ENCODE data around the gene NHS.

NHS gene

DNA sequence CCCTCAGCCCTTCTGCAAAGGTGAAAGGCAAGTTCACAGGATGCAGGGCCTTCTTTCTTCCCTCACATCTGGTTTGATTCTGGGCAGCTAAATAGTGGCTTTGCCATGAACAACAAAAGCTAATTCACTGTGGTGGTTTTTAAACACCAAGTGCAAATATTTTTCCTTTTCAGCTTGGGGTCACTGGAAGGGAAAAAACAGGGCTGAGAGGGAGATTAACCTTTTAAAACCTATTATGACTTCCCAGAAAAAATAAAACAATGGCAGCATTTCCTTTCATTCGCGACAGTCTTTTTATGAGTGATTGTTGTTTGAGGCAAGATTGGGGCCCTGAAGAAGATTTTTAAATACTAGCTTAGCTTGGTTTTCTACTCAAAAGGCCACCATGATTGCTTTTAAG is 258.5 kb downstream of the NHS start:
- no peak for DNase-seq

- no peak for DNase-seq
Observed at GRCh38 chrX:17634542-17635207, 259.7 kb downstream of the NHS start.

DNA sequence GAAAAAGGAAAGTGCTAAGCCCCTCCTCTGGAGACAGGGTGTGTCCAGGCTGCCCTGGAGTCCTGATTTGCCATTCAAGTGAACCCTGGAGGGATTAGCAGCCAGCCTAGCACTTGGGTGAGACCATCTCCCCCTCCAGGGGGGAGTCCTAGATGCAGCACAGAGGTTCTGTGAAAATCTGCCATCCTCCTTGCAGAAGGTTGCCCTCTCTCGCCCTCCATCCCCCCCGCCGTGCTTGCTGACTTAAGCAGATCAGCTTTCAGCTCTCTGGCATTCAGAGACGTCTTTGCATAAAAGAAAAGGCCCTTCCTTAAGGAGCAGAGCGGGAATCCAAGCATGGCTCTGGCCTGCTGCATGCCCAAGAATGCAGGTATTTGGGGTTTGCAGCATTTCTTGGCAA is 260.2 kb downstream of the NHS start:
- peak; percentile 45 for DNase-seq

DNA sequence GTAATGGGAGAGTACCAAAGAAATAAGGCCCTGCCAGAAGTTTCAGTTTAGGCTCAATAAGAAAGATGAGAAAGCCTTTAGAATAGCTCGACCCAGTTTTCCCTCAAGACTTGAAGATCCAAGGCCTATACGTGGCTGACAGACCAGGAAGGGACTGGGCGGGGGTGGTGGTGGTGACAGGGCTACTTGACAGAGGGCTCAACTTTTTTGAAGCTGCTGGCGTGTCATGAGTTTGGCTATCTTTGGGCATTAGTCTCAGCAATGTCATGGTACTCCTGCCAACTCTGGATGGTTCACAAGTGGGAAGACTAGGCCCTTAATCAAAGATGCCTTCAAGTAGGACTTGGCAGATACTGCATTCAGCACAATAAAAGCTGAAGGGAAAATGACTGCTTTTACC is 262.2 kb downstream of the NHS start:
- DNase-seq: no peak

- peak; percentile 76 for DNase-seq
Observed at GRCh38 chrX:17638731-17639130, 263.7 kb downstream of the NHS start.

- no peak for DNase-seq
Observed at GRCh38 chrX:17642891-17643290, 267.9 kb downstream of the NHS start.

- DNase-seq: no peak
Observed at GRCh38 chrX:17643528-17643927, 268.5 kb downstream of the NHS start.

DNA sequence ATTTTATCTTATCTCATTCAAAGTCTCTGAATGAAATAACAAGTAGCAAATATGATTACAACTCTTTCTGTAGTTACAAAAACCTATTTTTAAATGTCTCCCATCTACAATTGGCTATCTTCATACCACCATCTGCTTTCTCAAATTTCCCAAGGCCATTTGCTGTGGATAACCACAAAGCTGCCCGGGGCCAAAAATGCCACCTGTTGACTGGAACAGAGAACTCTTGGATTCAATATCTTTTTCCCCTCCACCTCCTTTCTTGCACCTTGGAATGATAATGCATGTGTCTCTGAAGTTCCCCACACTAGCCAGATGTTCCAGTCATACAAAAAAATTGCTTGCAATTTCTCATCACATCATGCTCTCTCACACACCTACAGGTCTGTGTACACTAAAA is 269.0 kb downstream of the NHS start:
- no peak for DNase-seq

DNA sequence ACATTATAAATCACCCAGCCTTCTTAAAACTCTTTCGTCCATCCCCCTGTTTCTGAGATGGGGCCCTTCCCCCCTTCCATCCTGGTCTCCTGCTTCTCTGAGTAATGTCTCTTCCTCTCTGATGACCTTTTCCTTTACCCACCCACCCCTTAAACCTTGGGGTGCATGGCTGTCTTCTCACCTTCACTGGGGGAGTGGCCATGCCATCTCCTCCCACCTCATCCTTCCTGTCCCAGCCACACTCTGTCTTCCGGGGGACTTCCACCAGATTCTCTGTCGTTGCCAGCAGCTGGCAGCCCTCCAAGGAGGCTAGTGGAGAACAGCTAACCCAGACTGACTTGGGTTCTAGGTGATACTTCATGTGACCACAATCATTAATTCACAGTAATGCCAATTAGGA is 279.1 kb downstream of the NHS start:
- no peak for DNase-seq

GRCh38 chrX:17655211-17656034 is 280.4 kb downstream of the NHS start:
- DNase-seq: no peak

- no peak for DNase-seq
Observed at GRCh38 chrX:17656035-17656418, 281.0 kb downstream of the NHS start.

GRCh38 chrX:17656556-17656955 is 281.6 kb downstream of the NHS start:
- DNase-seq: no peak

GRCh38 chrX:17662391-17662790 is 287.4 kb downstream of the NHS start:
- DNase-seq: no peak

GRCh38 chrX:17668929-17669328 is 293.9 kb downstream of the NHS start:
- no peak for DNase-seq

- no peak for DNase-seq
Observed at GRCh38 chrX:17669458-17669857, 294.5 kb downstream of the NHS start.

GRCh38 chrX:17669891-17670290 is 294.9 kb downstream of the NHS start:
- no peak for DNase-seq

DNA sequence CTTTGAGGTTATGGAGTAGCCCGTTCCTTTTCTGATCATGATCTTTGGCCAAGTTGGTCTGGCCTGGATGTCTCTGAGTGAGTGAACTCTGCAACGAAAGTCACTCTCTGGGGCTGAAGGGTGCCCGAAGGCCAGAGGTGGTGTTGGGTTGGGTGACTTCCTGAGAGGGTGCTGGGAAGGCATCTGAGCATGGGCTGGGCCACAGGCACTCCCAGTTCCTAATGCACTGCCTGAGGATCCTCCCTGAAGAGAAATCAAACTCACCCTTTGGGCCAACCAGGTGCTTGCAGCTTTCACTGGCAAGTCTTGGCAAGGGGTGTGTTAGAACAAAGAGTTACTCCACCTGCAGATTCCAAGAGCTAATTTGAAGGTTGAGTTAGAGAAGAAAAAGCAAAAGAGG is 295.9 kb downstream of the NHS start:
- DNase-seq: no peak

- DNase-seq: no peak
Observed at GRCh38 chrX:17674601-17675000, 299.6 kb downstream of the NHS start.

DNA sequence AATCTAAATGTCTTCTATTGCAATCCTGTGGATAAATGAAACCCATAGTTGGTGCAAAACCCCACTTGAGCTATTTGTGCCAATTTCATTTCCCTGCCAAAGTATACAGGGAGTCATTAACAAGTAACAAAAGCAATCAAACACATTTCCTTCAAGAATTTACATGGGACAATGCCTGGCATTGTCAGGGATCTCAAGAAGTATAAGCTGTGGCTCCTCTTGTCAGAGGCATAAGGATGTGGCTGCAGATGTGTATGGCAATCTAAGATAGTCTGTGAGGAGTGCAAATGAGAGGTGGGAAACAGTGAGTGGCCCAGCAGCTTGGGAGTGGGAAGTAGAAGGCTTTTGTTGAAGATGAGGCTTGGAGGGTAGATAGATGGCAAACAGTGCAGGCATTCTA is 304.3 kb downstream of the NHS start:
- no peak for DNase-seq

- no peak for DNase-seq
Observed at GRCh38 chrX:17679820-17680219, 304.8 kb downstream of the NHS start.

- no peak for DNase-seq
Observed at GRCh38 chrX:17680732-17681413, 305.9 kb downstream of the NHS start.

DNA sequence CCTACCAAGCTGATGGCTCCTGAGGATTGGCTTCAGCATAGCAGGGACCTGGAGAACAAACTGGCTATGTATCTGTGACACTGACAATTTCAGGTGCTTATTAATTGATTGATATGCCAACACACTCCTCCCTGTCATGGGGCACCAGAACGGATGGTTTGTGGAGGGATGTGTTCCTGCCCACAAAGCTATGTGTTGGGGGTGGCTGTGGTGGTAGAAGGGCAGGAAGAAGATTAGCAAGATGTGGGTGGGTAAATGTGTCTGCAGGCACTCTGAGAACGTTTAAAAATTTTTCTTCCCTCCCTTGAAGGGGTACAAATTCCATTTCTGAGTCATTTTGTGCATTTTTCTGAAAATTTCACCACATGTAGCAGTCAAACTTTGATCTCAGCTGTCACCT is 307.3 kb downstream of the NHS start:
- DNase-seq: no peak

DNA sequence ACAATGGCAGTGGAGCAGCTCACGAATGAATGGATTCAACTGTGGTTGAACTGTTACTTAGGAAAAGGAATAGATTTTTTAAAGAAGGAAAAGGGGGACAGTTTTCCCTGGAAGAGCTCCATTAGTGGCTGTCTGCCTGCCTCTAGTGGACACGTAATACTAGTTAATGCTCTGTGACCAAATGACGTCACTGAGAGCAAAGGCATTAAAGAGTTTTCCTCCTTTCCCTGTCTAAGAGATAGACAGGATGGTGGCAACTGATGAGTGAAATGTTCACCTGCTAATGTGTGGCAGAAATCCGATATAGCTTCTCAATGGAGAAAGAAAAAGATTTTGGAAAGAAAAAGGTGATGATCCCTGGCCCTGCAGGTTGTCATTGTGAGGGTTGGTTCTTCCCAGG is 310.0 kb downstream of the NHS start:
- no peak for DNase-seq

- no peak for DNase-seq
Observed at GRCh38 chrX:17687648-17688047, 312.6 kb downstream of the NHS start.

Data from NCI-H2171 treated with DMSO at 0.1 percent for 48 hours (cell line).